Effector CD8-positive, alpha-beta T cell (primary cell): ENCODE data around the gene KLK14.

Experiments used
- DNase-seq: peaks from one replicate; lab custom pipeline; 2025; lab: John Stamatoyannopoulos, UW

Gene KLK14

DNA sequence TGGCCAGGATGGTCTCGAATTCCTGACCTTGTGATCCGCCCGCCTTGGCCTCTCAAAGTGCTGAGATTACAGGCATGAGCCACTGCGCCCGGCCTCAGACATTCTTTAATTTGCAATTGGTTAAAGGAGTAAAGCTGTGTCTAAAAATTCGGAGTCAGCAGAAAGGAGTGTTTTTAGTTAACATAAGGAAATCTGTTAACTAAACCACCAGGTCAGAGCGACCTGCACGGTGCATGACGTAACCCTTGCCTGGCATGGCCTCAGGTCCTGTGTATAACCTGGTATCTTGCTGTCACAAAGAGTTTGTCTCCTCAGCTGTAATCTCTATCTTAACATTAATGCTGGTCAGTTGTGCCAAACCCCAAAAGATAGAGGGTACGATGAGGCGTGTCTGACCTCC, 38.4 kb downstream of the KLK14 start:
- no peak for DNase-seq

DNA sequence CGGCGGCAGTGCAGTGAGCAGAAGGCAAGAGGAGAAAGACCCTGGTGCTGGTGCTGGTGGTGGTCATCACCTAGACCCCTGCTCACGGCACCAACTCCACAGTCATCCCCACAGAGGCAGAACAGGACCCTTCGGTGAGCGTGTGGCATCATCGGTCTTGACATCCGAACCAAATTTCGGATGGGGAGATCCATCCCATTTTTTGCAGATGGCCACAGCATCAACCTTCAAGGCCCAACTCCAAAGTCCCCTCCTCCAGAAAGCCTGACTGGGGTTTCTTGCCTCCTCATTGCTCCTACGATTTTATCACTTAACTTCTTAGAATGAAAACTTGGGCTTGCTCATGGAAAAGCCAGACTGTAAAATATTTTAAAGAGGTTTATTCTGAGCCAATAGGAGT, 39.2 kb downstream of the KLK14 start:
- DNase-seq = no peak

DNA sequence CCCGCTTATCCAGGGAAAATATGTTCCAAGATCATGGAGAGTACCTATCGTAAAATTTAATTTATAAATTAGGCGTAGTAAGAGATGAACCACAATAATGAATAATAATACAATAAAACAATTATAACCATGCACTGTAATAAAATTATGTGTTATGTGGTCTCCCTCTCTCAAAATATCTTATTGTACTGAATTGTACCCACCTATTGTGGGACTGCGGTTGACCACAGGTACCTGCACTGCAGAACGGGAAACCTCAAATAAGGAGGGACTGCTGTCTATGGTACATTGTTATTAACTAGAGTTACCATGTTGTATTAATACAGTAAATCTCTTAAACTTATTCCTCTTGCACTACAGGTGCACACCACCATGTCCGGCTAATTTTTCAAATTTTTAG, 42.5 kb downstream of the KLK14 start:
- no peak for DNase-seq

DNA sequence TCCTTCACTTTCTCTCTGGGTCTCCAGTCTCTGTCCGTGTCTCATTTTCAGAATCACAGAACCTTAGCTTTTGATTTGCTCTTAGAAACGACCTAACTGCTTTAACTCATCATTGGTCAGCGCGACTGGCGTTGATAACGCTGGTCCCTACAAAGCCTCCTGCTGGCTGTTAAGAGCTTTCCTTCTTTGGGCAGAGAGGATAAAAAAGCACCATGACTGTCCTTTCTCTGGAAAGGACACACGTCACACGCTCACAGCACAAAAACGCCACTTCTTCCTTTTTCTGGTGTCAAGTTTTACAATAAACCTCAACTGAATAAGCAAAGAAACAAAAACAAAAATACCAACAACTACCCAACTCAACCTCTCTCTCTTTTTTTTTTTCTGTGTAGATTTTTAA, 46.2 kb downstream of the KLK14 start:
- DNase-seq = no peak

DNA sequence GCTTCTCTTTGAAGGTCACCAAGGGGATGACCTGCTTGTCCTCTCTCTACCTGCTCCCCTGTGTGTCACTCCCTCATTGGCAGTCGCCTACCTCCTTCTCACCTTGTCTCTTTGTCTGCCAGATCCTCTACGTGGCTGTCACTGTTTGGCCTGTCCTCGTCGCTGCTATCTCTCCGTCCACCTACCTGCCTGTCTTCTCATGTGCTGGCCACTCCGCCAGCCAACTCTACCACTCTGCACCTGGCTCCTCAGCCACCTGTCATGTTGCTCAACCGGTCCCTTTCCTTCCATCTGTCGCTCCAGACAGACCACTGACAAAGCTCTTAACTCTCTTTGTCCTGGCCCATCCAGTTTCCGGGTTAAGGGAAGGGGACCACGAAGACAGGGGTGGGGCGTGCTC, 48.0 kb downstream of the KLK14 start, which contains the start of gene KLK12:
Gene KLK12 (minus strand): TSS at position 299 of the 400 bp plus-strand sequence. CDS start 381 bp downstream, outside the sequence.
- no peak for DNase-seq

DNA sequence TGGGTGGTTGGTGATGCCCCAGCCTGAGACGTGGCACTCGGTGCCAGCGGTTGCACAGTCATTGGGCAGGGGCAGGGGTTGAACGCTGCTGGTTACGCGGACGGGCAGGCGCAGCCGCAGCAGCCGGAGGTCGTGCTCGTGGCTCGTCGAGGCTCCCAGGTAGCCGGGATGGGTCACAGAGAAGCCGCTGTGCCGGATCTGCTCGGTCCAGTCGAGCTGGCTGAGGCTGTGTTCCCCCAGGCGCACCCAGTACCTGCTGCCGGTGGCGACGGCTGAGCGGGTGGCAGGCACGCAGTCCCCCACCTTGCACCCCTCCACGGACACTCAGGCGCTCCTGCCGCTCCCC, 50.8 kb downstream of the KLK14 start:
- DNase-seq = no peak

DNA sequence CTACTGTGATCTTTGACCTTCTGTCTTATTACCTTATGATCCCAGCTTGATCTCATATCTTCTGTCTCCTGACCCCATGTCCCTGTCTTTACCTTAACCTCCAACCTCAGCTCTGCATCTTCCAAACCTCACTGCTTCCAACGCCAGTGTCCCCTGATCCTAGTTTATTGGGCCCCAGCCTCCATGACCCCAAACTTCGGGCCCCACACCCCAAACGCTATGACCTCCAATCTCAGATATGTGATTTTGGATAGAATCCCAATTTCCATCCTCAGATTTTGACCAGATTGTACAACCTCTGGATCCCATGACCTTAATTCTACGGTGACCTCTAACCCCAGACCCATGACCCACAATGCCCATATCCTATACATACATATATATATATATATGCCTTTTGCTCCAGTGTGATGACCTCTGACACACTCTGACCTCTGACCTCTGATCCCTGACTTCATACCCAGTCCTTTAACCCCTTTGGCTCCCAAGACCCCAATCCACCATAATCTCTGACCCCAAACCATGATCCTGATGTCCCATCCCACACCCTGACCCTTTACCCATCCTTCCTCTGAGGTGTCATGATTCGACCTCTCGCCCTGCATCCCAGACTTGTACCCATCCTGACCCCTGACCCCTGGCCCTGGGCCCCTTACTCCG, 51.3 kb downstream of the KLK14 start:
- DNase-seq = no peak

DNA sequence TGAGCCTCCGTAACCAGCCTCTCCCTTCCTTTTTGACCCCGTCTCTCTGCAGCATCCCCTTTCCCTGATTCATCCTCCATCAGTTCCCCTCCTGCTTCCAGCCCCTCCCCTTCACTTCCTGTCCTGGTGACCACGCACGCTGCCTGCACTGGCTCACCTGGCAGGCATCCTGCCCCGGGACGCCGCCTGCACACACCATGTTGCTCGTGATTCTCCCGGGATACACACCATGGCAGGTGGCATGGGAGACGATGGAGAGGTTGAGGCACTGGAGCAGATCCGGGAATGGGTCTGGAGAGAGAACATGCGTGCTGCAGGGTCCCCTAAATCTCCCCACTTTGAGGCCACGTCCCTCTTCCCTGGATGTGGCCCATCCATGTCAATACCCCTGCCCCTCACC, 52.1 kb downstream of the KLK14 start:
- DNase-seq = no peak

DNA sequence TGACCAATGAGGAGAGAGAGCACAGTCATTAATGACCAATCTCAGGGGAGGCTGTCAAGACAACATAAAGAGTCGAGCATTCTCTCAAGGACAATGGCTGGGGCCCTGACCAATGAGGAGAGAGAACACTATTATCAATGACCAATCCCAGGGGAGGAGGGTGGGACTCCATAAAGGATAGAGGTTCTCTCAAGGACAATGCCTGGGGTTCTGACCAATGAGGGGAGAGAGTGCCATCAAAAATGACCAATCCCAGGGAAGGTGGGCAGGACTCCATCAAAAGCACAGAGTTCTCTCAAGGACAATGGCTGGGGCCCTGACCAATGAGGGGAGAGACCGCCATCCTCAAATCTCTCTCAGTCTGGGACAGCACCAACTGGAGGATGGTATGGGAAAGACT, 53.0 kb downstream of the KLK14 start:
- no peak for DNase-seq
